GM20000 (cell line): ENCODE measurements around the gene POLR1B.
"Not testable (repeated sequence)": the region's sequence is repeated elsewhere in the genome, so short reads cannot be mapped to it uniquely, and the experiment has no call there.

Source experiments
- DNase-seq: peaks from one replicate; pipeline ENCODE4 v3.0.0; 2012; ENCODE audit warnings: low spot score
- CTCF ChIP-seq: IDR thresholded peaks from 2 replicates; pipeline ENCODE4 v1.5.1; 2012; ENCODE audit warnings: mild to moderate bottlenecking, control low read depth; ENCODE audit errors: extremely low read depth, missing control alignments

Gene POLR1B

GRCh38 chr2:112518807-112519206 lies 23.5 kb upstream of the POLR1B start:
- no peak for TF ChIP-seq CTCF
- no peak for DNase-seq

GRCh38 chr2:112519506-112519905 lies 22.8 kb upstream of the POLR1B start:
- DNase-seq, result no peak
- TF ChIP-seq CTCF, result no peak

- no peak for DNase-seq
- TF ChIP-seq CTCF, result no peak
These were observed 22.0 kb upstream of the POLR1B start for GRCh38 chr2:112520234-112520783.

GRCh38 chr2:112523291-112523777 lies 18.9 kb upstream of the POLR1B start:
- TF ChIP-seq CTCF, result no peak
- DNase-seq, result no peak

- not testable (repeated sequence) for DNase-seq
These were observed 18.0 kb upstream of the POLR1B start for GRCh38 chr2:112524276-112524675.

- DNase-seq, result no peak
- no peak for TF ChIP-seq CTCF
These were observed 13.7 kb upstream of the POLR1B start for GRCh38 chr2:112528541-112528940.

GRCh38 chr2:112529757-112530156 lies 12.5 kb upstream of the POLR1B start:
- no peak for TF ChIP-seq CTCF
- DNase-seq, result no peak

GRCh38 chr2:112530728-112531127 lies 11.5 kb upstream of the POLR1B start:
- no peak for TF ChIP-seq CTCF
- no peak for DNase-seq
